HG03196 (cell line): ENCODE data around the gene ERP44.
"Not testable (repeated sequence)": the region's sequence is repeated elsewhere in the genome, so short reads cannot be mapped to it uniquely, and the experiment has no call there.

Source experiments
- ATAC-seq: cut with Tn5 transposase; IDR thresholded peaks from one replicate; pipeline ENCODE4 v1.9.1; 2021; ENCODE audit not compliant: unreplicated experiment

ERP44 gene

GRCh38 chr9:100020121-100020795, 78.5 kb downstream of the ERP44 start:
- ATAC-seq: no peak

- no peak for ATAC-seq
These were observed 79.3 kb downstream of the ERP44 start for GRCh38 chr9:100019541-100019940.

- ATAC-seq: no peak
These were observed 84.0 kb downstream of the ERP44 start for GRCh38 chr9:100014846-100015245.

- ATAC-seq: no peak
These were observed 85.2 kb downstream of the ERP44 start for GRCh38 chr9:100013573-100013972.

GRCh38 chr9:100012279-100012678, 86.5 kb downstream of the ERP44 start:
- ATAC-seq: no peak

GRCh38 chr9:100011062-100011681, 87.6 kb downstream of the ERP44 start:
- no peak for ATAC-seq

- no peak for ATAC-seq
These were observed 99.0 kb downstream of the ERP44 start for GRCh38 chr9:99999797-100000196.

GRCh38 chr9:99998866-99999265, 99.9 kb downstream of the ERP44 start:
- ATAC-seq: no peak

GRCh38 chr9:99998266-99998665, 100.5 kb downstream of the ERP44 start:
- no peak for ATAC-seq

- not testable (repeated sequence) for ATAC-seq
These were observed 108.3 kb downstream of the ERP44 start for GRCh38 chr9:99990508-99990907.

- ATAC-seq: no peak
These were observed 112.2 kb downstream of the ERP44 start for GRCh38 chr9:99986642-99987041.

GRCh38 chr9:99980598-99980997, 118.2 kb downstream of the ERP44 start:
- ATAC-seq: no peak

GRCh38 chr9:99978221-99978620, 120.6 kb downstream of the ERP44 start:
- ATAC-seq: no peak

GRCh38 chr9:99977033-99977792, 121.6 kb downstream of the ERP44 start:
- ATAC-seq: no peak

- ATAC-seq: no peak
These were observed 125.3 kb downstream of the ERP44 start for GRCh38 chr9:99973455-99973854.

- no peak for ATAC-seq
These were observed 127.4 kb downstream of the ERP44 start for GRCh38 chr9:99971410-99971809.

GRCh38 chr9:99970481-99970880, 128.3 kb downstream of the ERP44 start:
- ATAC-seq: no peak

GRCh38 chr9:99967457-99967856, 131.3 kb downstream of the ERP44 start:
- no peak for ATAC-seq

GRCh38 chr9:99966716-99967115, 132.1 kb downstream of the ERP44 start:
- ATAC-seq: no peak

- ATAC-seq: no peak
These were observed 132.8 kb downstream of the ERP44 start for GRCh38 chr9:99966001-99966400.

- ATAC-seq: no peak
These were observed 134.5 kb downstream of the ERP44 start for GRCh38 chr9:99964336-99964735.

GRCh38 chr9:99962680-99963261, 136.0 kb downstream of the ERP44 start:
- no peak for ATAC-seq
